HG03457 (cell line): ENCODE data around the gene LBX2.

Source experiments
- ATAC-seq: cut with Tn5 transposase; IDR thresholded peaks from one replicate; pipeline ENCODE4 v1.9.1; 2021; ENCODE audit warnings: moderate number of reproducible peaks; ENCODE audit not compliant: unreplicated experiment

LBX2 gene

DNA sequence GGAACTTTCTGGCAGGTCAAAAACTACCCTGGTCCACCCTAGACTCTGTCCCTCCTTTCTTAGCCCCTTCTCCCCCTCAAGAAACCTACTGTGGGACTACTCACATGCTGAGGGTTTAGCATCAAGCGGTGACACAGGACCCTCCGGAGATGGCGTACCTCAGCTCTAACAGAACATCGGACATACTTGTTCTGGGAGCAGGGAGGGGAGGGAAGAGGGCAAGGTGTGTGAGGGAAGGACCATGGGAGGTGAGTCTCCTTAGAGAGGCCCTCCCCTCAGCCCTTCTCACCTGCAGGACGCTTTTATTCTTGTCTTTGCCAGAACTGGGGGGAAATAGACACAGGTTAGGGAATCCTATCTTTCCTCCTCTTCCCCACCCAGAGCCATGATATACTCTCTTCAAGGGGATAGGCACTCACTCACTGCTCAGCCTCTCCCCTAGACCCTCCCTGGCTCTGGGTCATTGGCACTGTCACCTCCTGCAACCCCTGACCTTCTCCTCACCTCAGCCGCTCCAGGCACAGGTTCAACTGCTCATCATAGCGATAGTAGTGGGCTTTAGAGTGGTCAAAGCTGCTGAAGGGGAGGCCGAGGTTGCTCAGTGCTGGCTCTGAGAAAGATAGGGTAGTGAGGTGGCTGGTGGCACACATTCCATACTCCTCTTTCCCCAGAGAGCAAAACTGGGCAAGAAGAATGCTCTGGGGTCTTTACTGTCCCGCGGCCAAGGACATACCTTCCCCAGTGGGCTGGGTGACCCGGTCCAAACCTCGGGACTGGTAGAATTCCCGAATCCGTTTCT, 6.2 kb upstream of the LBX2 start:
- ATAC-seq, result no peak

DNA sequence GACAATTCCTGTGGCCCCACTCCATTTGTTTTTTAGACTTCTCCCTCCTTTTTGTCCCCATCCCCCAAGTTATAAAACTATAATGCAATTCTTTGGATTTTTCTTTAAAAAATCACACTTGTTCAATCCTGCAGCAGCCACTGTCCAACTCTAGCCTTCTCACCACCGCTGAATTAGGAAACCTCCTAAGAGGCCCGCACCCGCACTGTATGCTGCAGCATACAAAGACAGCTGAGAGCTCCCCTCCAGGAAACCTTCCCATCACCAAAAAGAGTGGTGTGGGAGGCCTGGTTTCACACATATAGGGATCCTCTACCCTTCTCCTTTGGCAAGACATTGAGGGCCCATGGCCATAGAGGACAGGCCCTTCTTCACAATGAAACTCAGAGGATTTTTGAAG, 5.2 kb upstream of the LBX2 start:
- ATAC-seq, result no peak

DNA sequence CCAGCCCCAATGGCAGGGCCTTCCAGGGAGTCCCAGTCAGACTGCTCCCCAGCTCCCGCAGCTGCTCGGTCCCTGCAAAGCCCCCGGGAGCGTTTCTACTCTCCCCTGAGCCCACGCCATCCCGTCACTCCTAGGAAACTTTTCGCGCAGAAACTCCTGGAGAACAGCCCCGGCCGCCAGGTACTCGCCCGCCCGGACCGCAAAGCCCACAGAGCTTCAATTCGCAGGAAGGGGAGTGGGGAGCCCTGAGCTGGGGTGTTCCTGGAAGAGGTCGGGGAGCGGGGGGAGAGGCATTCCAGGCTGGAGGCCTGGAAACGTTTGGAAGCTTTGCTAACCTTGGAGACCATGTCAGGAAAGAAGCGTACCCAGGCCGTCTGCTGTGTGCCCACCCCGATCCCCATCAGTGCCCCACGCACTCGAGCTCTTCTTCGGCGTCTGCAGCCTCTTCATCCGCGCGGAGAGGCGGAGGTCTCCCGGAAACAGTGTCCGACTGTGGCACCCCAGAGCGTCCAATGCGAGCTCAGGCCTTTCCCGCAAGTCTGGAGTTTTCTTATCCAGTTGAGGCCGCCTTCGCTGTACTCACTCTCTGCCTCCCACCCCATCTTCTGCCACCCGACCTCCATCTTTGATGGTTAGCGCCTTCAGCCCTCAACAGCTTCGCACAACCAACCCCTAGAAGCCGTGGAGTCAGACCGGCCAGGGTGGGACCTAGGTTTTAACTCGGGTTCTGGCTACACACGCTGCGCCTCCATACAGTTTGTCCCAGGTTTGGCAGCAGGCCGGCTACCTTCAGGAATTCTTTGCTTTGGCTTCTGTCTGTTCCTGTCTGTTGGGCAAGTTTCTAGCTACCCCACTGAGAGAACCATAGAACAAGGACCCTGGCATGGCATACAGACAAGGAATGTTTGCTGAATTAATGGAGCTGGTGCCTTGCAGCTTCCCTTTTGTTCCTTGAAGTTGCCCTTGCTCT, 4.4 kb upstream of the LBX2 start:
- no peak for ATAC-seq

DNA sequence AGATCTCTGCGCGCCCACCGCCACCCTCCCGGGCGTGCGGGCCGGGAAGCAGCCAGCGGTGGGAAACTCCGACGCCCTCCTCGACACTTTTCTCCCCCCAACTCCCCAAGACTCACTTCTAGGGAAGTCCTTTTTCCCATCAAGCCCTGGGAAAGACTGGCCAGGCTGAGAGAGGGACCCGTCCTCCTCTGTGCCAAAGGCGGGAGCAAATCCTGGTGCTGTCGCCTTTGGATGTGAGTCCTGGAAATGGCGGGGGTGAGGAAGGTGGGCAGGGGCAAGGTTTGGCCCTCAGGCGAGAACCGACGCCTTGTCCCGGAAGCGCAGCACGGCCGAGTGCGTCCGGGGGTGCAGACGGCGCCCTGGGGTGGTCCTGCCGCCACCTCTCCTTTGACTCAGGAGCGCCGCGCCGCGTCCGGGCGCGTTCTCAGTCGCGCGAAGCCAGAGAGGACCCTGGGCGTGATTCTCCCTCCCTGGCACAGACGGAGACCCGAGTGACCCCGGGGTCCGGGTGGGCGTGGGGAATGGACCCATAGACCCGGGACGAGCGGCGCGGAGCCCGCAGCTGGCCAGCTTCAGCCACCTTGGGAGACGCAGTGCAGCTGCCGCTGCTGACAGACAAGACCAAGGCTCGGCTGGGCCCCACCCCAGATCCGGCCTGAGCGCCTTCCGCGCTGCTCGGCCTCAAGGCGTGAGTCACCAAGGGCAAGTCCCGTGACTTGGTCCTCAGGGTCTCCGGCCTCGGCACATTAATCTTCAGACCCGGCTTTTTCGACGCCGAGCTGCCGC, 3.5 kb upstream of the LBX2 start:
- no peak for ATAC-seq

DNA sequence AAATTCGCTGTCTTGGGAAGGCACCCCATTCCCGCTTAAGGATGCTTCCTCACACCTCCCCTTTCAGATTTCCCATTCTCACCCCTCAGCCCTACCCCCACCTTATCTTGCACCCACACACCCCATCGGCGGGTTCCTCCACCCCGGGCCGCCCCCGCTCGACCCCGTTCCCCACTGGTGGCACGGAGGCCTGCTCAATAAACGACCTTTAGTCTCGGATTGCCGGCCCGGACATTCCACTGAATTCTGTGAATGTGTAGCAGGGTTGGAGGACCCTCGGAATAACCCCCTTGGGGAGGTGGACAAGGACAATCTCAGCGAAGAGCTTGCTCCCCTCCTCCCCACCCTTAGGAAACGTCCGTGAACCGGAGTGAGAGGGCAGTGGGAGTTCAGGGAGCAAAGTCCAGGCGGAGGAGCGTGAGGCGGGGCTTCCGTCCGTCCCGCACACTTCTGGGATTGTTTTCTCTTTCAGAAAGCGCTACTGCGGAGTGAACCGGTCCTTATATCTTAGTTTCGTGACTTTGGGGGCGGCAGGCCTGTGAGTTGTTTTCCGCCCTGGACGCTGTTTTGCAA, 2.8 kb upstream of the LBX2 start:
- ATAC-seq, result no peak

DNA sequence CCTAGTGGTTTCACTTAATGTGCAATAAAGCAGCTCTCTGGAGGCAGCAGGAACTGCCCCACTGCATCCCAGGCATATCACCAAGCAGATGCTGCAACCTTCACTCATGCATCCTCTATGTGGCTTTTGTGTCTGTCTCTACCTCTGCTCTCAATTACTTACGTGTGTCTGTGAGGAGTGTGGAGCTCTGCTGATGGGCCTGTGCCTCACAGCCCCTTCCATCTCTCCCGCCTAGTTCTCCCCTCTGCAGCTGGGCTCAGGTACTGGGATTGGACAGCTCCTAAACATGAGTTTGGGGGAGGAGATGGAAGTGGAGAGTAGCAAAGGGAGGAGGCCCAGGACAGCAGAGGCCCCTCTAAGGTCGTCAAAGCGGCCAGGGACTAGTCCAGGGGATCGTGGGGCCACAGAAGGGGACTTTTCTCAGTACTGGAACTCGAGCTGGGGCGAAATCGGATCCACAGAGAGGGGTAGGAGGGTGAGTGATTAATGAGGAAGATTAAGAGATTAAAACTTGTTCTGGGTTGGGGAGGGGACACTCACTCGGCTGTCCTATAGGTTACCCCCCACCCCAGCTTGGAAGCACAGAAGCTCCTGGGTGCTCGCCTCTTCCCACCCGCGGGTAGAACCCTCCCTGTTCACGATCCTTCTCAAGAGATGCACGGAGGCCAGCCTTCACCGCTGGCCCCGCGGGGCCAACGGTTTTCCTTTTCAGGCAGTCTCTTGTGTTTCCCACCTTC, 2.1 kb upstream of the LBX2 start:
- ATAC-seq, result no peak

DNA sequence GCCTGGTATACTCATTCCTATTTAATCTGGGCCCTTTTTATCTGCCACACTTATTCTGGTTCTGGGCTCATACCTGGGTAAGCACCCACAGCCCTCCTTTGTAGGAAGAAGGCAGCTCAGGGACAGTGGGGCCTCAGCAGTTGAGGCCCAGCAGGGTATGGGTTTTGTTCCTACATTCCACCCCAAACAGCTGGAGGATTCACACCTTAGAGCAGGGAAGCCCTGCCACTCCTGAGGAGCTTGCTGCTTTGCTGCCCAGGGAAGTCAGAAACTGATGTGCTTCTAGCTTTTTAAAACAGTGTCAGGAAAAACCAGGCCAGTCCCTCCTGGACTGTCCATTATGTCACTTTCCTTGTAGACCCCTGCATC, 1.2 kb upstream of the LBX2 start:
- ATAC-seq, result no peak

DNA sequence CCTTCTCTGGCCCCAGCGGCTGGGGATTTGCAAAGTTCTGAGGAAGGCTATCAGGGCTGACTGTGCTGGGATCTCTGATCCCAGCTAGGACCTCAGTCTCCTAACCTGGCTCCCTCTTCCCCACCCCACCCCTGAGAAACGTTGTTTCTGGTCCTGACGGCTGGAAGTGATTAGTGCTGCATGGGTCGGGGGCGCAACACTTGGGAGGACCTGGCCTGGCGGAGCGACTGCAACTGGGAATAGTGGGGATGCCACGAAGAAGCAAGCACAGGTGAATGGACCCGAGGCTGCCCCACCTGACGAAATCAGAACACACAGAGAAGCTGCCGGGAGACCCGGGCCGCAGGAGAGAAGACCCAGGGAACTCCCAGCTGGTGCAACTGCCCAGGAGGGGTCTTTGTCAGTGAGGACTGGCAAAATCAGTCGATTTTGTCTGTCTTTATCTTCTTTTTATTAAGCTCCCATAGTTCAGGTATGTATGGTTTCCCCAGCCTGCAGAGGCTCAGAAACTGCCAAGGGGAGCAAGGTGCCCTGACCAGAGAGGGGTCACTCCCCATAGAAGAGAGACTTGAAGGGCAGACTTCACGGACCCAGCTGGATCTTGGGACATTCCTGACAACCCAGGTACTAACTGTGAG, 656 bp upstream of the LBX2 start:
- no peak for ATAC-seq

DNA sequence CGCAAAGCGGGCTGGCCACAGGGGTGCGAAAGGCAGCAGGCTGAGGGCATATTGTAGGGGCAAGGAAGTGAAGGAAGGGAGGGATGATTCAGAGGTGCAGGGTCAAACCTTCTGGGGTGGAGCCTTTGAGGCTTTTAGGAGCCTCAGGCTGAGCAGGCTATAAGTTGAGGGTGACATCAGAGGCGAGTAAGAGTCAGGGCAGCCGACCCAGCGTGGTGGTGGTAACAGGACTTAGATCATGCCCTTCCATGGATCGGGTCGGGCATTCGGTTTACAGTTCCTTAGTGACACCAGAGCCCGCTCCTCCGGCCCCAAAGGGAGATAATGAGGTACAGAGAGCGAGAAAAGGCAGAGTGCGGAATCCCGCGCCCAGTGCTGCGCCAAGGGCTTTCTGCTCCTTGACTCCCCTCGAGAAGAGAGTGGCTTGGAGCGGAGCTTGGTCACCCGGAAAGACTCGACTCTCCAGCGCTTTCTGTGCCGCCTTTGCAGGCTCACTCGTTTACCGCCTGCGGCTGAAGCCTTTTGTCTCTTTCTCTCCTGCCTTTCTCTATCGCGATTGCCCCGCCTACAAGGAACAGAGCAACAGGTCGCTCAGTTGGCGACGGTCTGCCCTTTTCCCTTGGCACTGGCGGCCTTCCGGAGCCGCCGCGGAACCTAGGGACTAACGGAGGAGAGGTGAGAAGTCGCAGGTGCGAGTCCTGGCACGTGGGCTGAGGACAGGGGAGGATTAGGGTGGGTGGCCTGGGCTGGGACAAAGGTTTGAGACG, 720 bp downstream of the LBX2 start:
- no peak for ATAC-seq

DNA sequence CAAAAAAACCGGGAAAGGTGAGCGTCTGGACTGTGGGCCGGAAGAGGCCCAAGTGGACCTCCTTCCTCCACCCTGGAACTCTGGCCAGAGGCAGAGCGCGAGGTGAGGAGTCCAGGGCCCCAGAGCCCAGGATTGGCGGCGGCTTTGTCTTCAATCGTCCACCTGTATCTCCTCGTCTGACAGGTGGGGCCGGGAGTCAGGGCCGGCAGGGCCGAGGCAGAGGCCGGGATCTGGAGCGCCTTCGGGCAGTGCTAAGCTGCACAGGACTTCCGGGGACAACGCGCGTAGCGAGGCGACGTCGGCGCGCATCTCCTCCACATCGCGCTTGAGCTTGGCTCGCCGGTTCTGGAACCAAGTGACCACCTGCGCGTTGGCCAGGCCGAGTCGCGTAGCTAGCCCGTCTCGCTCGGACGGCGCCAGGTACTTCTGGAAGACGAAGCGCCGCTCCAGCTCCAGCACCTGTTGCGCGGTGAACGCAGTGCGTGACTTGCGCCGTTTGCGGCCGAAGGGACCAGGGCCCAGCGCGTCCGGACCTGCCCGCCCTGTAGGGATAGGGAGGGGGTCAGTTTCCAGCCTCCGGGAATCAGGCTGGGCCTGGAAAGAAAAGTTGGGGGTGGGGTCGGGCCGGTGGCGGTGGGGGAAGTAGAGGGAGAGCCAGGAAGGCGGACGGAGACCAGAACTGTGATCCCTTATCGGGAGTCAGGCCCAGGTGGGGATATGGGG, 1.5 kb downstream of the LBX2 start:
- no peak for ATAC-seq

DNA sequence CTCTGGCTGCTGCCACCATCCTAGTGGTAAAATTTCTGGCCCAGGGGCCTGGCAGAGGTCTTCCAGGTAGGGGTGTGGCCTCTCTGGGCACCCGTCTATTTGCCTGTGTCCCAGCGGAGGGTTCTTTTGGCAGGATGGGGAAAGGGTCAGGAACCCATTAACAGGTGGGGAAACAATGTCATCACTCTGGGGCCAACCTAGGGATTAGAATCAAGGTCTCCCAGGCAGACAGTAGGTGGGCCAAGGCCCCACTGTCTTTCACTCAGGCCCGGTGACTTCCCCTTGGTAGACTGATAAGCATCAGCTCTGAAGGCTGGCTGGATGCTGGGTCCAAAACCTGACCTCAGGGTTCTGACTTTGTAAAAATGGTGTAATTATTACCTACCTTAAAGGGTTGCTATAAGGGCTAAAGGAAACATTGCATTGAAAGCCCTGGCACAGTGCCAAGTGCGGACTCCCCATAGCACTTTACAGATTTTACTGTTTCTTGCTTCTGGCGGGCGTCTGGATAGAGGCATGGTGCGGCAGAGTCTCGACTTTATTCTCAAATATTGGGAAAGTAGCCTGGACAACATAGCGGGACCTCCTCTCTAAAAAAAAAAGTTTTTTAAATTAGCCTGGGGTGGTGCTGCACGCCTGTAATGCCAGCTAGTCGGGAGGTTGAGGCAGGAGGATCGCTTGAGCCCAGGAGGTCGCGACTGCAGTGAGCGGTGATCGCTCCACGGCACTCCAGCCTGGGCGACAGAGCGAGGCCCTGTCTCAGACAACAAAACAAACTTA, 2.2 kb downstream of the LBX2 start:
- no peak for ATAC-seq

DNA sequence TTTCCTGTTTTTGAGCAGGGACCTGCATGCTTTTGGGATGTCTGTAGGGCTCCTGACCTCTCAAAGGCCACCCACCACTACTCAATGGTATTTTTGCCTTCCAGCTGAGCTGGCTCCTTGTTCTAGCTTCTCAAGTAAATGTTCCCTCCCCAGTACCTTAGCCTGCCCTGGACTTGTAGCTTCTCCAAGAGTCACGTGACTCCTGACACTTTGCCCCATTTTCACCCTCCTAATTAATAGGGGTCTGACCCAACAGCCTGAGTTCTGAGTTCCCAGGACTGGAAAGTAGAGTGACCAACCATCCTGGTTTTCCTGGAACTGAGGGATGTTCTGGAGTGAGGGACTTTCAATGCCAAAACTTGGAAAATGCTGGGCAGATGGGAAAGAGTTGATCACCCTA, 4.0 kb downstream of the LBX2 start:
- no peak for ATAC-seq

DNA sequence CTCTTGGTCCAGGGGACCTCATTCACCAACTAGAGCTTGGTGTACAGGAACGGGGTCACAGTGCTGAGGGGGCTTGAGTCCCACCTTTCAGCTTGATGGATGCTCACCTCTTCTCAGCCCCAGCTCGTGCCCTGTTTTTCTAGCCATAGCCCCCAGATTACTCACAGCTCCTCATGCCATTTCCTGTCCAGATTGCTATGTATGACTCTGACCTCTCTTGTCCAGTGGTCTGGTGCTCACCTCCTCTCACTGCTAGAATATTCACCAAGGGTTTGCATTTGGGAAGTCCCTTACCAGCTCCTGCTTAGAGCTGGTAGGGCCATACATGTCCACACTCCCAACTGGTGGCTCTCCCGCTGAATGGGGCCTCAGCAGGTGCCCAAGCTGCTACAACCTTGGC, 5.9 kb downstream of the LBX2 start:
- ATAC-seq, result no peak

DNA sequence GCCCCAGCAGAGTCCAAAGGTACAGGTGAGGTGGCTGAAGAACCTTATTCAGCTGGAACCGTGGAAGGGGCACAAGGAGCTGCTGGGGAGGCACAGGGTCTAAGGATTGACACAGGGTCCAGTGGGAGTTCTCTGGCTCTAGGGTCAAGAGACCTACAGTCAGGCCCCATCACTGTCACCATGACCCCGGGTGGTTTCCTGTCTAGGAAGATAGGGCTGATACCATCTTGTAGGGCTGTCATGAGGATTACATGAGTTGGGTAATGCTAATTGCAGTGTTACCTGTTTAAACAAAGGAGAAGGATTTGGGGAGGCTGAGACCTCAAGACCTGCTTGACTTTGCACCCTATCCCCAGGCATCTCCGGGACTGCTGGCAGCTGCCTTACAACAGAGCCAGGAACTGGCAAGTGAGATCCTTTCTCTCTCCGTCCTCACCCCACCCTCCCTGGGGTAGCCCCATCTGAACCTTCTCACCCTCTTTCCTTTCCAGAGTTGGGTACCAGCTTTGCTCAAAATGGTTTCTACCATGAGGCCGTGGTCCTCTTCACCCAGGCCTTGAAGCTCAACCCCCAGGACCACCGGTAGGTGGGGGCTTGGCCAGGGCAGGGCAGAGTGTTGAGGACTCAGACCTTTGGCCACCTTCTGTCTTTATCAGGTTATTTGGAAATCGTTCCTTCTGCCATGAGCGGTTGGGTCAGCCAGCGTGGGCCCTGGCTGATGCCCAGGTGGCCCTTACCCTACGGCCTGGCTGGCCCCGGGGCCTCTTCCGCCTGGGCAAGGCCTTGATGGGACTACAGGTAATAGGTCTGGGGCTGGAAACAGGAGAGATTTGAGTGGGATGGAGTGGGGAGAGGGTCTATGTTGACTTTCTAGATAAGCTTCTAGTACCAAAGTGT, 7.5 kb downstream of the LBX2 start:
- no peak for ATAC-seq

DNA sequence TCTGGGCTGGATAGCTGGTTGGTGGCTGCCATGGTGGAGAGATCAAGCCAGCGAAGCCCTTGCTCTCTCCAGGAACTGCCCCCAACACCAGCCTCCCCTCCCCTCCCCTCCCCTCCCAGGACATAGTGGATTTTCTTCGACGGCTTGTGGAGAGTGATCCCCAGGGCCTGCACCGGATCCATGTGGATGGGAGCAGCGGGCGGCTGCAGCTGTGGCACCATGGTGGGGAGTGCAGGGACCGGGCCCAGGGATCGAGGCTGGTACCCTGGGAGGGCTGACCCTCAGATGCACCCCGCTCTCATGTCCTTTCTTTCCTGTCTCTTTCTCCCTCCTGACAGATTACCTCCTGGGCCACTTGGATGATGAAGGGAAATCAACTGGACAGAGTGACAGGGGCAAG, 9.5 kb downstream of the LBX2 start:
- ATAC-seq, result no peak

DNA sequence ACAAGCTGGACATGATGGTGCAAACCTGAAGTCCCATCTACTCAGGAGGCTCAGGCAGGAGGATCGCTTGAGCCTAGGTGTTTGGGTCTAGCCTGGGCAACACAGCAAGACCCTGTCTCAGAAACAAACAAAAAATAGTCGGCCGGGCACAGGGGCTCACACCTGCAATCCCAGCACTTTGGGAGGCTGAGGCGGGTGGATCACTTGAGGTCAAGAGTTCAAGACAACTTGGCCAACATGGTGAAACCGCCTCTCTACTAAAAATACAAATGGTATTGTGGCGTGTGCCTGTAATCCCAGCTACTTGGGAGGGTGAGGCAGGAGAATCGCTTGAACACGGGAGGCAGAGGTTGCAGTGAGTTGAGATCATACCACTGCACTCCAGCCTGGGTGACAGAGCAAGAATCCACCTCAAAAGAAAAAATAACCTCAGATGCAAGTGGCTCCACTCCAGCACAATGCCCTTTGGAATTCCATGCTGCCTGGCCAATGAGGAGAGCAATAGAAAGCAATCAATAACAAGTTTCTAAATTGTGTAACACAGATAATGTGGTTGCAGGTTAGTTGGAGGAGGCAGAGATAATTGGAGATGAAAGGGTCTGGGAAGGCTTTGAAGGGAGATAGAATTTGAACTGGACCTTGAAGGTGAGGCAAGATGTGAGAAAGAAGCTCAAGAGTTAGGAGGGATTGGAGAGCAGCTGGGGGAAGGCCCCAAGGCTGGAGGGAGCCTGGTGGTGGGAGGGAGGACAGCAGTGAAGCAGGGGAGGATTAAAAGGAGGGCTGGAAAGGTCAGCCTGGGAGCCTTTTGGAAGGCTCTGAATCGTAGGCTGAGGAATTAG, 10.5 kb downstream of the LBX2 start:
- ATAC-seq, result no peak
